Stimulated activated CD4-positive, alpha-beta T cell treated with anti-CD3 and anti-CD28 coated beads, Interleukin-12 subunit alpha, Interleukin-12 subunit beta, amount 100 ng/mL, for 48 hours (primary cell): ENCODE measurements around the gene ANKRD30A.
"Not testable (repeated sequence)": the region's sequence is repeated elsewhere in the genome, so short reads cannot be mapped to it uniquely, and the experiment has no call there.

Source experiments
- DNase-seq, 3 donors: peaks; one replicate each; pipeline ENCODE4 v3.0.0-alpha.2; 2020; ENCODE audit warnings: low read depth in 2 of 3, low spot score in 1 of 3

Gene ANKRD30A

GRCh38 chr10:37246637-37247036, 121.2 kb downstream of the ANKRD30A start:
- DNase-seq = no peak

DNA sequence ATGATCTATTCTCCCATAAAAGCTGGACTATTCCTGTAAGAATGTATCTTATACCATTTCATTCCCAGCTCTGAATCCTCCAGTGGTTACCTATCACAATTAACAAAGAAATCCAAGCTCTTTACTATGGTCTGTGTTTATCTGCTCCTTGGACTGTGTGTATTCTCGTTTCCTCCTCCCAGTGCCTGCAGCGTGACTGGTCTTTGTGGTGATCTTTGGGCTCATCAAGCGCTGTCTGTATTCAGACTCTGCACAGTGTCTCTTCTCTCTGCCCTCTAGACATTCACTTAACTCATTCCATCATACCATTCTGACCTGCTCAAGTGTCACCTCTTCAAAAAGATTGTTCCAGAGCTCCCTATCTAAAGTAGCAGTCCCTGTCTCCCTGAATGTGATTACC, 130.4 kb downstream of the ANKRD30A start:
- not testable (repeated sequence) for DNase-seq

DNA sequence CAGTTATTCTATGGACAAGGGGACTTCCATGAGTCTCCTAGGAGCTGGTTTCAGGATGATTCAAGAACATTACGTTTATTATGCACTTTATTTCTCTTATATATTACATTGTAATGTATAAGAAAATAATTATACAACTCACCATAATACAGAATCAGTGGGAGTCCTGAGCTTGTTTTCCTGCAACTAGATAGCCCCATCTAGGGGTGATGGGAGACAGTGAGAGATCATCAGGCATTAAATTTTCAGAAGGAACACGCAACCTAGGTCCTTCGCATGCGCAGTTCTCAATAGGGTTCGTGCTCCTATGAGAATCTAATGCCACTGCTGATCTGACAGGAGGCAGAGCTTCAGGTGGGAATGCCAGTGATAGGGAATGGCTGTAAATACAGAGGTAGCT, 137.9 kb downstream of the ANKRD30A start:
- DNase-seq = no peak

GRCh38 chr10:37268266-37268665, 142.9 kb downstream of the ANKRD30A start:
- no peak for DNase-seq

- no peak for DNase-seq
Observed at GRCh38 chr10:37269554-37270256, 144.3 kb downstream of the ANKRD30A start.

GRCh38 chr10:37275216-37275777, 149.9 kb downstream of the ANKRD30A start:
- DNase-seq = no peak

DNA sequence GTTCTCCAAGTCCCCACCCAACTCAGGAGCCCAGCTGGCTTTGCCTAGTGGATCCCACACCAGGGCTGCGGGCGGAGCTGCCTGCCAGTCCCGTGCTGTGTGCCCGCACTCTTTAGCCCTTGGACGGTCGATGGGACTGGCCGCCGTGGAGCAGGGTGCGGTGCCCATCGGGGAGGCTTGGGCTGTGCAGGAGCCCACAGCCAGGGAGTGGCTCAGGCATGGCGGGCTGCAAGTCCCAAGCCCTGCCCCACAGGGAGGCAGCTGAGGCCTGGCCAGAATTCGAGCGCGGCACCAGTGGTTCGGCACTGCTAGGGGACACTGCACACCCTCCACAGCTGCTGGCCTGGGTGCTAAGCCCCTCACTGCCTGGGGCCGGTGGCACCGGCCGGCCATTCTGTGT, 159.7 kb downstream of the ANKRD30A start:
- DNase-seq = no peak

- DNase-seq = no peak
Observed at GRCh38 chr10:37289833-37290464, 164.6 kb downstream of the ANKRD30A start.

DNA sequence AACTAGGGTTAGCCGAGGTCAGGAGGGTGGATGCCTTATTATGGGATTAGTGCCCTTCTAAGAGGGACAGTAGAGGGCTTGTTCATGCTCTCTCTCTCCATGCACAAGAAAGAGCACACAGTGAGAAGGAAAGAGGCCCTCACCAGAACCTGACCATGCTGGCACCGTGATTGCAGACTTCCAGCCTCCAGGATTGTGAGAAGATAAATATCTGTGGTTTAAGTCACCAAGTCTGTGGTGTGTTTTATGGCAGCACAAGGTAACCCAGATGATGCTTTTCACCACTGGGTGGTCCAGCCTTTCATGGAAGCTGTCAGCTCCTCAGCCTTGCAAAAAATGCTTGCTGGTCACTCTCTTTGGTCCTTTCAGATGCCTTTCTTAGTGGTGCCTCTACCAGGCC, 175.9 kb downstream of the ANKRD30A start:
- DNase-seq = no peak

- DNase-seq = no peak
Observed at GRCh38 chr10:37304036-37304435, 178.6 kb downstream of the ANKRD30A start.

GRCh38 chr10:37314350-37314749, 189.0 kb downstream of the ANKRD30A start:
- DNase-seq = no peak

- no peak for DNase-seq
Observed at GRCh38 chr10:37314862-37315261, 189.5 kb downstream of the ANKRD30A start.

- DNase-seq = no peak
Observed at GRCh38 chr10:37344413-37344812, 219.0 kb downstream of the ANKRD30A start.

DNA sequence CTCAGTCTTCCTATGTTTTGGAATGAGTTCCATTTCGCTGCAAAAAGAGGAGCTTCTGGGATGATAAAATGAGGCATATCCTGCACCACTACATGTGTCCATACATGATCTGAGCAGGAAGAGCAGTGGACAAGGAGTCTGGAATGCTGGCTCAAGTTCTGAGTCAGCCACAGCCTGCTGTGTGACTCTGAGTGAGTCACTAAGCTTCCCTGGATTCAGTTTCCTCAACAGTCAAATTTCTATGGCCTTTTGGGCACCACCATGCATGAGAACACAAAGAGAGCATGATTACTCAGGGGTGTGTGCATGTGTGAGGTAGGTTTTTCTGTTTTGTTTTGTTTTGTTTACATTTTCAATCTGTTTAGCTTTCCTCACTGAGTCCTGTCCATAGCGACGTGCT, 254.6 kb downstream of the ANKRD30A start:
- no peak for DNase-seq

DNA sequence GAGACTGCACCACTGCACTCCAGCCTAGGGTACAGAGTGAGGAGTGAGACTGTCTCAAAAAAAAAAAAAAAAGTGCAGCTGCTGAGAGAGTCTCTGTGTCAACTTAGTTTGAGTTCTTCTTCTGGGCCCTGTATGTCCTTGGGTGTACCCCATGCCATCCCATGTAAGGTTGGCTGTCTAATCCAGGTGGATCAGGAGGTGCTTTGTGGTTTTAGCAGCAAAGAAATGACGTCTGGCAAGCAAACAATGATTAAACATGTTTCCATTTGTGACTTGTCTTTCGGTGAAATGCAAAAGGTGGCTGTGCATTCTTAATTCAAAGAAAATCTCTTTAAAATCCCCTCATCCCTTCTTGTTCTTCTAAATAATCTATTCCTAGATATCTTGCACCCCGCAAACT, 255.9 kb downstream of the ANKRD30A start:
- DNase-seq = no peak

- DNase-seq = no peak
Observed at GRCh38 chr10:37384923-37385322, 259.5 kb downstream of the ANKRD30A start.

DNA sequence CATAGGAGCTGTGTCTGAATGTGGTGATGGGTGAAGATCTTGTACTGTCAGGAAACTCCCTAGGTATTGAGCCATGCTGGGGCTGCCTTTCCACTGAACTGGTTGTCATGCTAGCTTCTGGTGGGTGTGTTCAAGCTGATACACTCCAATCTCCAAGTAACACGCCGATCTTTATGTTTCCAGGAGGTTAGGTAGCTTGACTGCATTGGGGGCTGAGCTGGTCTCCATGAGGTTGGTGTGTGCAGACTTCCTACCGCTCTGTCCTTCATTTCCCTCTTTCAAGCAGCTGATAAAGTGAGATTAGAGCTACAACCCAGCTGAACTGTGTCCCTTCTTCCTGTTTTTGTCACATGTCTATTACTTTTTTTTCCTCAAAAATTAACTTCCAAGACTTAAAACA, 265.5 kb downstream of the ANKRD30A start:
- DNase-seq = no peak

DNA sequence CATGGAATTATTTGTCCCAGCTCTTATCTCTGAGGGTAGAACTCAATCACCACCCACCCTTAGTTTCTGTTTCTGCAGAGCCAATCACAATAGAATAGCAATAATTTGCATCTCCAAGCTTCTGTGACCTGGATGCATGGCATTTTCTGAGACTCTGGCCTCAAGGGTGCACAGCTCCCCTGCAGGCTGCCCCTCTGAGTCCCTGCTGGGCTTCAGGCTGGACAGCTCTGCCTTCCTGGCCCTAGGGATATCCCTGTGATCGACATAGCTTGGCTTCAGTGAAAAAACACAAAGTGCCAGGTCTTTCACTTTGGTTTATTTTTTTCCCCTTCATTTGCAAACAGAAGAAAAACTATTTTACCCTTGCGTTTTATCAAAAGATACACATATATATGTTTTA, 275.4 kb downstream of the ANKRD30A start:
- not testable (repeated sequence) for DNase-seq

DNA sequence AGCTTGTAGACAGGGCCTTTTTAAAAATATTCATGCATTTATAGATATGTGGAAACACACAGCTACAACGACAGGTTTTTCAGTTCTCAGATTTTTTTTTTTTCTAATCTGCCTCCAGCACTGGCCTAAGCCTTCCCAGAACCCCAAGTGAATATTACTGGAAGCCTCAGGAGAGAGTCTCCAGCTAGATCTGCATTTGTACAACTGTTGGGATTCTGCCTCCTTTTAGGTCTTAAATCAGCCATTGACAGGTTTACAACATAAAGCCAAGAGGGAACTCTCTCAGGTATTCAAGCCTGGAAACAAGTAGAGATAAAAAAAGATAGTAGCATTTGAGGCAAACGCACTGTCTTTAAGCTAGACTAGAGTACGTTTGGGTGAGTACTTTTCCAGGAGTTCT, 275.8 kb downstream of the ANKRD30A start:
- no peak for DNase-seq

- DNase-seq = no peak
Observed at GRCh38 chr10:37403776-37404175, 278.4 kb downstream of the ANKRD30A start.
